Measurements from ENCODE around the gene AKR1A1. TPM values are rescaled to one million over a fixed set of nuclear protein-coding genes. Genes with fewer than 3 reads are reported as not detected.

AKR1A1 gene
- total and polyA plus RNA-seq, 2 experiments from 2014 or later: 186 to 275 TPM

DNA sequence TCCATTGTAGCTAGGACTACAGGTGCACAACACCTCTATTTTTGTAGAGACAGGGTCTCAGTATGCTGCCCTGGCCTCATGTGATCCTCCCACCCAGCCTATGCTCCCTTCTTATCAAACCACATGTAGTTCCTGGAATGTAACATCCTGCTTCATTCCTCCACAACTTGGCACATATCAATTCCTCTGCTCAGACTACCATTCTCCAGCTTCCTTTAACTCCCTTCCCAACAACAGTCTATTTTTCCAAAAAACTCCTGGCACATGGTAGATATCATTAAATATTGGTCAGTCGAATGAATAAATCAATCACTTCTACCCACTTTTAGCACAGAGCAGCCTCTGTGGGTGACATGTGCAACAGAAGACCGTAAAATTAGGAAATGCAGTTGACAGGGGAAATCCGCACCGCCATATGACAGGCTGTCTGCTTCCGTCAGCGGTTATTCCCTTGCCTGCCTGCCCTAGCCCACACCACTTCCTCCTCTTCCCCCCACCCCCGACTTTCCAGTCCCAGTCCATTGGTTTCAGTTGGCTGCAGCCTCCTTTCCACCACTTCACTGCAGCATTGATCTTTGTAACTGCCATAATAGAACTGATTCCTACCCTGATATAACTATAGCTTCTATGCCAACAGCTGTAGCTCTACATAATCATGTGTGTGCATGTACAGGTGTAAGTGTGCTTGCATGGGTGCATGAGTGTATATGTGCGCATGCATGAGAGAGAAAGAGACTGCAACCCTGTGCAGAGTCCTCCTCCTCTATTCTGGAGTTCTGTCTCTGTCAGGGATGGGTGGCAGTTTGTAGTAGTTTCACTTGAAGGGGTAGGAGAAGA is 6.8 kb upstream of the AKR1A1 start (continued):
- TF ChIP-seq, protein P1, sequence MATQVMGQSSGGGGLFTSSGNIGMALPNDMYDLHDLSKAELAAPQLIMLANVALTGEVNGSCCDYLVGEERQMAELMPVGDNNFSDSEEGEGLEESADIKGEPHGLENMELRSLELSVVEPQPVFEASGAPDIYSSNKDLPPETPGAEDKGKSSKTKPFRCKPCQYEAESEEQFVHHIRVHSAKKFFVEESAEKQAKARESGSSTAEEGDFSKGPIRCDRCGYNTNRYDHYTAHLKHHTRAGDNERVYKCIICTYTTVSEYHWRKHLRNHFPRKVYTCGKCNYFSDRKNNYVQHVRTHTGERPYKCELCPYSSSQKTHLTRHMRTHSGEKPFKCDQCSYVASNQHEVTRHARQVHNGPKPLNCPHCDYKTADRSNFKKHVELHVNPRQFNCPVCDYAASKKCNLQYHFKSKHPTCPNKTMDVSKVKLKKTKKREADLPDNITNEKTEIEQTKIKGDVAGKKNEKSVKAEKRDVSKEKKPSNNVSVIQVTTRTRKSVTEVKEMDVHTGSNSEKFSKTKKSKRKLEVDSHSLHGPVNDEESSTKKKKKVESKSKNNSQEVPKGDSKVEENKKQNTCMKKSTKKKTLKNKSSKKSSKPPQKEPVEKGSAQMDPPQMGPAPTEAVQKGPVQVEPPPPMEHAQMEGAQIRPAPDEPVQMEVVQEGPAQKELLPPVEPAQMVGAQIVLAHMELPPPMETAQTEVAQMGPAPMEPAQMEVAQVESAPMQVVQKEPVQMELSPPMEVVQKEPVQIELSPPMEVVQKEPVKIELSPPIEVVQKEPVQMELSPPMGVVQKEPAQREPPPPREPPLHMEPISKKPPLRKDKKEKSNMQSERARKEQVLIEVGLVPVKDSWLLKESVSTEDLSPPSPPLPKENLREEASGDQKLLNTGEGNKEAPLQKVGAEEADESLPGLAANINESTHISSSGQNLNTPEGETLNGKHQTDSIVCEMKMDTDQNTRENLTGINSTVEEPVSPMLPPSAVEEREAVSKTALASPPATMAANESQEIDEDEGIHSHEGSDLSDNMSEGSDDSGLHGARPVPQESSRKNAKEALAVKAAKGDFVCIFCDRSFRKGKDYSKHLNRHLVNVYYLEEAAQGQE (IDR thresholded peaks at IDR 0.05; ENCODE audit: unreplicated experiment): no peak
- no peak for TF ChIP-seq POLR2AphosphoS5 (IDR thresholded peaks at IDR 0.05; ENCODE audit: low read depth)

DNA sequence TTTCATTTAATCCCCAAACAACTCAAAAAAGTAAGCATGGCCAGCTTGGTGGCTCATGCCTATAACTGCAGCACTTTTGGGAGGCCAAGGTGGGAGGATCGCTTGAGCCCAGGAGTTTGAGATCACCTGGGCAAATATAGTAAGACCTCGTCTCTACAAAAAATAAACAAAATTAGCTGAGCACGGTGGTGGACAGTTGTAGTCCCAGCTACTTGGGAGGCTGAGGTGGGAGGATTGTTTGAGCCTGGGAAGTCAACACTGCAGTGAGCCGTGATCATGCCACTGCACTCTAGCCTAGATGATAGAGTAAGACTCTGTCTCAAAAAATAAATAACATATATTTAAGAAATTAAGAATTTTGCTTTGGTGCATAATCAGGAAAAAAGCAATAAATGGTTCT is 6.1 kb upstream of the AKR1A1 start:
- no peaks in the 10 kb centered on the region for H3K9me3 Mint-ChIP-seq
- Histone ChIP-seq H3K4me2 (no peak overlapping the region), H2AFZ (peak overlapping the region; percentile 81; the same call in 1 of the 2 replicates), H3K4me1 (ENCODE audit: insufficient read depth) (peaks cover 8% of the 10 kb centered on the region; the same call in 1 of the 2 replicates), H3K27me3 (ENCODE audit: insufficient read depth) (no peaks in the 10 kb centered on the region), H3K36me3 (ENCODE audit: insufficient read depth) (no peaks in the 10 kb centered on the region), H4K20me1 (replicated peaks; ENCODE audit: insufficient read depth) (no peaks in the 10 kb centered on the region), H3K4me3 (no peak overlapping the region), H3K79me2 (replicated peaks; ENCODE audit: insufficient read depth) (no peaks in the 10 kb centered on the region), H3K9me2 (ENCODE audit: insufficient read depth) (0 out of 2 replicates have a peak, but pooled peaks cover 2% of the 10 kb centered on the region), H3K27ac (ENCODE audit: low read depth) (no peak overlapping the region), H3F3A (replicated peaks; ENCODE audit: low read depth) (no peaks in the 10 kb centered on the region)
- H3K27ac Mint-ChIP-seq: no peak overlapping the region
- H3K4me3 Mint-ChIP-seq: no peak overlapping the region
- H3K27me3 Mint-ChIP-seq (ENCODE audit: insufficient read depth, low read depth, poor library complexity): no peaks in the 10 kb centered on the region
- ATAC-seq: no peak
- H3K36me3 Mint-ChIP-seq (ENCODE audit: low read depth): no peaks in the 10 kb centered on the region; the same call in 2 of the 3 replicates
- DNase-seq (ENCODE audit: low spot score): no peak
- peaks cover 9% of the 10 kb centered on the region; the same call in 2 of the 3 replicates for H3K4me1 Mint-ChIP-seq
- TF ChIP-seq STAT1 (IDR thresholded peaks at IDR 0.05; ENCODE audit: unreplicated experiment) (no peak), CREB1 (CRISPR knock-in tag; IDR thresholded peaks at IDR 0.05; ENCODE audit: low read depth) (no peak), JUNB (IDR thresholded peaks at IDR 0.05; ENCODE audit: unreplicated experiment) (no peak), ZNF331 (CRISPR knock-in tag; IDR thresholded peaks at IDR 0.05; ENCODE audit: low read depth) (no peak)
- TF ChIP-seq, protein P2, sequence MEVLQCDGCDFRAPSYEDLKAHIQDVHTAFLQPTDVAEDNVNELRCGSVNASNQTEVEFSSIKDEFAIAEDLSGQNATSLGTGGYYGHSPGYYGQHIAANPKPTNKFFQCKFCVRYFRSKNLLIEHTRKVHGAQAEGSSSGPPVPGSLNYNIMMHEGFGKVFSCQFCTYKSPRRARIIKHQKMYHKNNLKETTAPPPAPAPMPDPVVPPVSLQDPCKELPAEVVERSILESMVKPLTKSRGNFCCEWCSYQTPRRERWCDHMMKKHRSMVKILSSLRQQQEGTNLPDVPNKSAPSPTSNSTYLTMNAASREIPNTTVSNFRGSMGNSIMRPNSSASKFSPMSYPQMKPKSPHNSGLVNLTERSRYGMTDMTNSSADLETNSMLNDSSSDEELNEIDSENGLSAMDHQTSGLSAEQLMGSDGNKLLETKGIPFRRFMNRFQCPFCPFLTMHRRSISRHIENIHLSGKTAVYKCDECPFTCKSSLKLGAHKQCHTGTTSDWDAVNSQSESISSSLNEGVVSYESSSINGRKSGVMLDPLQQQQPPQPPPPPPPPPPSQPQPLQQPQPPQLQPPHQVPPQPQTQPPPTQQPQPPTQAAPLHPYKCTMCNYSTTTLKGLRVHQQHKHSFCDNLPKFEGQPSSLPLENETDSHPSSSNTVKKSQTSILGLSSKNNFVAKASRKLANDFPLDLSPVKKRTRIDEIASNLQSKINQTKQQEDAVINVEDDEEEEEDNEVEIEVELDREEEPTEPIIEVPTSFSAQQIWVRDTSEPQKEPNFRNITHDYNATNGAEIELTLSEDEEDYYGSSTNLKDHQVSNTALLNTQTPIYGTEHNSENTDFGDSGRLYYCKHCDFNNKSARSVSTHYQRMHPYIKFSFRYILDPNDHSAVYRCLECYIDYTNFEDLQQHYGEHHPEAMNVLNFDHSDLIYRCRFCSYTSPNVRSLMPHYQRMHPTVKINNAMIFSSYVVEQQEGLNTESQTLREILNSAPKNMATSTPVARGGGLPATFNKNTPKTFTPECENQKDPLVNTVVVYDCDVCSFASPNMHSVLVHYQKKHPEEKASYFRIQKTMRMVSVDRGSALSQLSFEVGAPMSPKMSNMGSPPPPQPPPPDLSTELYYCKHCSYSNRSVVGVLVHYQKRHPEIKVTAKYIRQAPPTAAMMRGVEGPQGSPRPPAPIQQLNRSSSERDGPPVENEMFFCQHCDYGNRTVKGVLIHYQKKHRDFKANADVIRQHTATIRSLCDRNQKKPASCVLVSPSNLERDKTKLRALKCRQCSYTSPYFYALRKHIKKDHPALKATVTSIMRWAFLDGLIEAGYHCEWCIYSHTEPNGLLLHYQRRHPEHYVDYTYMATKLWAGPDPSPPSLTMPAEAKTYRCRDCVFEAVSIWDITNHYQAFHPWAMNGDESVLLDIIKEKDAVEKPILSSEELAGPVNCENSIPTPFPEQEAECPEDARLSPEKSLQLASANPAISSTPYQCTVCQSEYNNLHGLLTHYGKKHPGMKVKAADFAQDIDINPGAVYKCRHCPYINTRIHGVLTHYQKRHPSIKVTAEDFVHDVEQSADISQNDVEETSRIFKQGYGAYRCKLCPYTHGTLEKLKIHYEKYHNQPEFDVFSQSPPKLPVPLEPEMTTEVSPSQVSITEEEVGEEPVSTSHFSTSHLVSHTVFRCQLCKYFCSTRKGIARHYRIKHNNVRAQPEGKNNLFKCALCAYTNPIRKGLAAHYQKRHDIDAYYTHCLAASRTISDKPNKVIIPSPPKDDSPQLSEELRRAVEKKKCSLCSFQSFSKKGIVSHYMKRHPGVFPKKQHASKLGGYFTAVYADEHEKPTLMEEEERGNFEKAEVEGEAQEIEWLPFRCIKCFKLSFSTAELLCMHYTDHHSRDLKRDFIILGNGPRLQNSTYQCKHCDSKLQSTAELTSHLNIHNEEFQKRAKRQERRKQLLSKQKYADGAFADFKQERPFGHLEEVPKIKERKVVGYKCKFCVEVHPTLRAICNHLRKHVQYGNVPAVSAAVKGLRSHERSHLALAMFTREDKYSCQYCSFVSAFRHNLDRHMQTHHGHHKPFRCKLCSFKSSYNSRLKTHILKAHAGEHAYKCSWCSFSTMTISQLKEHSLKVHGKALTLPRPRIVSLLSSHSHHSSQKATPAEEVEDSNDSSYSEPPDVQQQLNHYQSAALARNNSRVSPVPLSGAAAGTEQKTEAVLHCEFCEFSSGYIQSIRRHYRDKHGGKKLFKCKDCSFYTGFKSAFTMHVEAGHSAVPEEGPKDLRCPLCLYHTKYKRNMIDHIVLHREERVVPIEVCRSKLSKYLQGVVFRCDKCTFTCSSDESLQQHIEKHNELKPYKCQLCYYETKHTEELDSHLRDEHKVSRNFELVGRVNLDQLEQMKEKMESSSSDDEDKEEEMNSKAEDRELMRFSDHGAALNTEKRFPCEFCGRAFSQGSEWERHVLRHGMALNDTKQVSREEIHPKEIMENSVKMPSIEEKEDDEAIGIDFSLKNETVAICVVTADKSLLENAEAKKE (CRISPR knock-in tag; IDR thresholded peaks at IDR 0.05): no peak
- TF ChIP-seq, protein P1 (IDR thresholded peaks at IDR 0.05; ENCODE audit: unreplicated experiment): no peak
- TF ChIP-seq, protein P3, sequence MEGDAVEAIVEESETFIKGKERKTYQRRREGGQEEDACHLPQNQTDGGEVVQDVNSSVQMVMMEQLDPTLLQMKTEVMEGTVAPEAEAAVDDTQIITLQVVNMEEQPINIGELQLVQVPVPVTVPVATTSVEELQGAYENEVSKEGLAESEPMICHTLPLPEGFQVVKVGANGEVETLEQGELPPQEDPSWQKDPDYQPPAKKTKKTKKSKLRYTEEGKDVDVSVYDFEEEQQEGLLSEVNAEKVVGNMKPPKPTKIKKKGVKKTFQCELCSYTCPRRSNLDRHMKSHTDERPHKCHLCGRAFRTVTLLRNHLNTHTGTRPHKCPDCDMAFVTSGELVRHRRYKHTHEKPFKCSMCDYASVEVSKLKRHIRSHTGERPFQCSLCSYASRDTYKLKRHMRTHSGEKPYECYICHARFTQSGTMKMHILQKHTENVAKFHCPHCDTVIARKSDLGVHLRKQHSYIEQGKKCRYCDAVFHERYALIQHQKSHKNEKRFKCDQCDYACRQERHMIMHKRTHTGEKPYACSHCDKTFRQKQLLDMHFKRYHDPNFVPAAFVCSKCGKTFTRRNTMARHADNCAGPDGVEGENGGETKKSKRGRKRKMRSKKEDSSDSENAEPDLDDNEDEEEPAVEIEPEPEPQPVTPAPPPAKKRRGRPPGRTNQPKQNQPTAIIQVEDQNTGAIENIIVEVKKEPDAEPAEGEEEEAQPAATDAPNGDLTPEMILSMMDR (conservative IDR thresholded peaks at IDR 0.05; ENCODE audit: low read depth in 2 of 2): no peak
